GM12874 (cell line): ENCODE data around the gene GTPBP6.

Source experiments
- CTCF ChIP-seq: IDR thresholded peaks from 2 replicates; pipeline ENCODE4 v1.5.1; 2011; ENCODE audit warnings: low read depth, mild to moderate bottlenecking, control low read depth, low read length, moderate library complexity; ENCODE audit not compliant: insufficient read depth

GTPBP6 gene

GRCh38 chrX:262381-262909 lies 56.2 kb downstream of the GTPBP6 start:
- TF ChIP-seq CTCF = no peak

DNA sequence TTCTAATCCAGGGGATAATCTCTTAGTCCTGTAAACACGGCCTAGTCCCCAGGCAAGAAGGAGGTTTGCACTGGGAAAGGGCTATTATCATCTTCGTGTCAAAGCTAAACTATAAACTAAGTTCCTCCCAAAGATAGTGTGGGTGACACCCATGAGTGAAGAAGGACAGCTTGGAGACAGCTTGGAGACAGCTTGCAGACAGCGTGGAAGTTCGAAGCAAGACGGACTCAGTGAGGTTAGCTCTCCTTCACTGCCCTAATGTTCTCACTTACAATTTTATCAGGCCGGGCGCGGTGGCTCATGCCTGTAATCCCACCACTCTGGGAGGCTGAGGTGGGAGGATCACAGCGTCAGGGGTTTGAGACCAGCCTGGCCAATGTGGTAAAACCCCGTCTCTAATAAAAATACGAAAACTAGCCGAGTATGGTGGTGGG lies 56.7 kb downstream of the GTPBP6 start:
- TF ChIP-seq CTCF = no peak

DNA sequence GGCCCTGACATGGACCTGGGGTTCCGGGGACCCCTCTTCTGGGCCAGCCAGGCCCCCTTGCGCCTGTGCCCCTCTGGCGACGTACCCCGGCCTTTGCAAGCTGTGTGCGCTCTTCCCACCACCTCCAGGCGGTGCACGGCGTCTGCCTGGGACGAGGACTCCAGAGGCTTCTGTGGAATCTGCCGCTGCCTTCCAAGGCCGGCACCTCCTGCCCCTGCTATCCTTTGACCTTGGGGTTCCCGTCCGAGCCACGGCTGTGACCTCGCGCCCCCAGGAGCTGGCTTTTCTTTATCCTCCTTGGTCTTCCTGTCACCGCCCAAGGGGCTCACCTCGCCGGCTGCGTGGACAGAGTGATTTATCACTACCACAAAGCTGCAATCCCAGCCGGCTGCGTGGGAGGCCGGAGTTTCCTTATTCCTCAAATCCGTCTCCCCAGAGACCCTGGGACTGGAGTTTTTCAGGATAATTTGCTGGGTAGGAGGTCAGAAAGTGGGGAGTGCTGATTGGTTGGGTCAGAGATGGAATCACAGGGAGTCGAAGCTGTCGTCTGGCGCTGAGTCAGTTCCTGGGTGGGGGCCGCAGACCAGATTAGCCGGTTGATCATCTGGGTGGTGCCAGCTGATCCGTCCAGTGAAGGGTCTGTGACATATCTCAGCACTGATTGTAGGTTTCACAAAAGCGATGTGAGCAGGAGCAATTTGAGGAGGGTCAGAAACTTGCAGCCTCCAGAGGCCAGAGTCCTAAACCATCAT lies 57.3 kb downstream of the GTPBP6 start:
- no peak for TF ChIP-seq CTCF

DNA sequence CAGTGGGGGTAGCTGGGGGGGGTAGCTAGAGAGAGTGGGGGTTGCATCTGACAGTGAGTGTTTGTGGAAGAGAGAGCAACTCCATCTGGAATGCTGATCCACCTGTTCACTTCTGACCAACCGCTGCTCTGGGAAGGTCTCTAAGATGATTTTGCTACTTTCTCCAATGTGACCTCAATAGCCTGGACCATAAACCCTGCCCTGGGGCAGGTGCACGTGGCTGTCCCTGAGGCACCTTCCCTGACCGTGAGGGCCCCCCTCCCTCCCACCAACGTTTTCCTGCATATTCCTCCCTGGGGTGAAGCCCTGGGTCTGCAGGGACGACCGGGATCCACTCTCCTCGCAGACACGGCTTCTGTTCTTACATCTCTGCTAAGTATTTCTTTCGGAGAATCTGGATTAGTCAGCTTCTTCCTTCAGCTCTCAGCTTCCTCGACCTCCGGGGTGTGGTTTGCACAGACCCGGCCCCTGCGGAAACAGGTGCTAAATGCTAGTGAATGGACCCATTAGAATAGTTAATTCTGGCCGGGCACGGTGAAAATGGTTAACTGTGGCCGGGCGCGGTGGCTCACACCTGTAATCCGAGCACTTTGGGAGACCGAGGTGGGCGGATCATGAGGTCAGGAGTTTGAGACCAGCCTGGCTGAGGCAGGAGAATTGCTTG lies 58.8 kb downstream of the GTPBP6 start:
- no peak for TF ChIP-seq CTCF

- no peak for TF ChIP-seq CTCF
Measured at GRCh38 chrX:258291-259040, 60.1 kb downstream of the GTPBP6 start.

GRCh38 chrX:257681-258289 lies 60.8 kb downstream of the GTPBP6 start:
- no peak for TF ChIP-seq CTCF

GRCh38 chrX:255923-256331 lies 62.7 kb downstream of the GTPBP6 start:
- TF ChIP-seq CTCF = no peak
